Calu3 (cell line): ENCODE measurements around the gene GOLGA8J. TPM values are rescaled to one million over a fixed set of nuclear protein-coding genes. Genes with fewer than 3 reads are reported as not detected.
"Not testable (repeated sequence)": the region's sequence is repeated elsewhere in the genome, so short reads cannot be mapped to it uniquely, and the experiment has no call there.

Source experiments
- Bru-seq: library from RNA; stranded (reverse); fragments of 400-500 nt; gene quantifications from one replicate; lab custom pipeline; 2021; lab: Mats Ljungman, UMichigan
- BruChase-seq, 2 experiments: library from RNA; stranded (reverse); fragments of 400-500 nt; gene quantifications; one replicate each; lab custom pipeline; 2021; lab: Mats Ljungman, UMichigan
- BruUV-seq: library from RNA; stranded (reverse); fragments of 400-500 nt; replicated peaks from 2 replicates; lab custom pipeline; 2021; lab: Mats Ljungman, UMichigan
- CTCF ChIA-PET: fragments of 300-600 bp; sonication (Branson Sonifier 250); formaldehyde crosslinking; loops from one replicate; lab custom pipeline; 2022; ENCODE audit warnings: antibody characterized with exemption; lab: Charles Lee
- DNase-seq: peaks from one replicate; pipeline ENCODE4 v3.0.0; 2022
- H3K27ac Mint-ChIP-seq: one replicate; pipeline ENCODE4 v1.8.0; 2022; ENCODE audit warnings: mixed read lengths; ENCODE audit not compliant: unreplicated experiment
- H3K27me3 Mint-ChIP-seq: one replicate; pipeline ENCODE4 v1.8.0; 2022; ENCODE audit warnings: mixed read lengths; ENCODE audit not compliant: unreplicated experiment
- H3K36me3 Mint-ChIP-seq: one replicate; pipeline ENCODE4 v1.8.0; 2022; ENCODE audit warnings: mild to moderate bottlenecking, moderate library complexity, mixed read lengths; ENCODE audit not compliant: insufficient read depth, unreplicated experiment
- H3K4me1 Mint-ChIP-seq: one replicate; pipeline ENCODE4 v1.8.0; 2022; ENCODE audit warnings: mild to moderate bottlenecking, low read depth, mixed read lengths; ENCODE audit not compliant: unreplicated experiment
- H3K4me3 Mint-ChIP-seq: one replicate; pipeline ENCODE4 v1.8.0; 2022; ENCODE audit warnings: mild to moderate bottlenecking, low read depth, moderate library complexity, mixed read lengths; ENCODE audit not compliant: unreplicated experiment
- H3K9me3 Mint-ChIP-seq: one replicate; pipeline ENCODE4 v1.8.0; 2022; ENCODE audit warnings: low read depth, mixed read lengths; ENCODE audit not compliant: unreplicated experiment
- intact Hi-C: fragments of 100-400 bp; cut with micrococcal nuclease; formaldehyde crosslinking; loops from one replicate; pipeline ENCODE4 v1.10.0; 2022; ENCODE audit not compliant: unreplicated experiment
- long read RNA-seq: library from polyadenylated mRNA; stranded (forward); transcript quantifications from one replicate; pipeline ENCODE4 v2.0.0, GENCODE V29; 2022
- total RNA-seq: library from RNA; stranded (reverse); gene quantifications from 2 replicates; pipeline ENCODE4 v1.2.3, GENCODE V29; 2022
- TF ChIP-seq, protein P1 (sequence below): fragments of 200-600 bp; IDR thresholded peaks from one replicate; pipeline ENCODE4 v1.8.0; 2022; ENCODE audit warnings: antibody characterized with exemption; ENCODE audit not compliant: unreplicated experiment

GOLGA8J gene, protein sequence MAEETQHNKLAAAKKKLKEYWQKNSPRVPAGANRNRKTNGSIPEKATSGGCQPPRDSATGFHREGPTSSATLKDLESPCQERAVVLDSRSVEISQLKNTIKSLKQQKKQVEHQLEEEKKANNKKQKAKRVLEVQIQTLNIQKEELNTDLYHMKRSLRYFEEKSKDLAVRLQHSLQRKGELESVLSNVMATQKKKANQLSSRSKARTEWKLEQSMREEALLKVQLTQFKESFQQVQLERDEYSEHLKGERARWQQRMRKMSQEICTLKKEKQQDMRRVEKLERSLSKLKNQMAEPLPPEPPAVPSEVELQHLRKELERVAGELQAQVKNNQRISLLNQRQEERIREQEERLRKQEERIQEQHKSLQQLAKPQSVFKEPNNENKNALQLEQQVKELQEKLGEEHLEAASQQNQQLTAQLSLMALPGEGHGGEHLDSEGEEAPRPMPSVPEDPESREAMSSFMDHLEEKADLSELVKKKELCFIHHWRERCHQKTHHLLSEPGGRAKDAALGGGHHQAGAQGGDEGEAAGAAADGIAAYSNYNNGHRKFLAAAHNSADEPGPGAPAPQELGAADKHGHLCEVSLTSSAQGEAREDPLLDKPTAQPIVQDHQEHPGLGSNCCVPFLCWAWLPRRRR
- total RNA-seq = not detected in 2 replicates
- not detected for Bru-seq, nascent RNA
- not detected for BruChase-seq, experiment 1, labeled RNA remaining after a 6-hour chase
- BruChase-seq, experiment 2, labeled RNA remaining after a 2-hour chase = not detected
- long read RNA-seq = 0 reads

DNA sequence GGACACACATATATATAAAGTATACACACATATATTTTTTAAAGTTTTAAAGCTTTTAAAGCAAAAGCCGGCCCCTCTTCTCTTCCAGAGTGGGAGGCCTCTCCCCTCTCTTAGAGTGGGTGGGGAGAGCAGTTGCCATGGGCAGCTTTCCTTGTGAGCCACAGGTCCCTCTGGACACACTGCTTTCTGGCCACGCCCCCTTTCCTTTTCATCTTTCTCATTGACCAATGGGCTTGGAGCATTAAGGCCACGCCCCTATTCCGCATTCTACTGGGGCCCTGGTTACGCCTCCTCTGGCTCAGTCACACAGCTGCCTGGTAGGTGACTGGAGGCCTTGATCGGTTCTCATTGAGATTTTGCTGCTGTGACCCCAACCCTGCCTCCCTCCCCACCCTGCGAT lies at the start of gene GOLGA8J:
GOLGA8J (plus strand) TSS at position 301 of the 400 bp plus-strand sequence; CDS start at position 399, 98 bp downstream.
- intact Hi-C loops, DNase-seq, H3K4me1 Mint-ChIP-seq, H3K36me3 Mint-ChIP-seq, H3K9me3 Mint-ChIP-seq, H3K4me3 Mint-ChIP-seq, H3K27ac Mint-ChIP-seq, BruUV-seq, H3K27me3 Mint-ChIP-seq, CTCF ChIA-PET: not testable (repeated sequence)

- BruUV-seq = no TSS peak
- Mint-ChIP-seq H3K9me3 (no peaks in the 10 kb centered on the region), H3K4me1 (no peaks in the 10 kb centered on the region), H3K27ac (no peak overlapping the region), H3K36me3 (no peaks in the 10 kb centered on the region), H3K4me3 (no peak overlapping the region), H3K27me3 (peaks cover 13% of the 10 kb centered on the region)
- CTCF ChIA-PET = no interaction called here
- intact Hi-C loops = no loop called here
- TF ChIP-seq, protein P1, sequence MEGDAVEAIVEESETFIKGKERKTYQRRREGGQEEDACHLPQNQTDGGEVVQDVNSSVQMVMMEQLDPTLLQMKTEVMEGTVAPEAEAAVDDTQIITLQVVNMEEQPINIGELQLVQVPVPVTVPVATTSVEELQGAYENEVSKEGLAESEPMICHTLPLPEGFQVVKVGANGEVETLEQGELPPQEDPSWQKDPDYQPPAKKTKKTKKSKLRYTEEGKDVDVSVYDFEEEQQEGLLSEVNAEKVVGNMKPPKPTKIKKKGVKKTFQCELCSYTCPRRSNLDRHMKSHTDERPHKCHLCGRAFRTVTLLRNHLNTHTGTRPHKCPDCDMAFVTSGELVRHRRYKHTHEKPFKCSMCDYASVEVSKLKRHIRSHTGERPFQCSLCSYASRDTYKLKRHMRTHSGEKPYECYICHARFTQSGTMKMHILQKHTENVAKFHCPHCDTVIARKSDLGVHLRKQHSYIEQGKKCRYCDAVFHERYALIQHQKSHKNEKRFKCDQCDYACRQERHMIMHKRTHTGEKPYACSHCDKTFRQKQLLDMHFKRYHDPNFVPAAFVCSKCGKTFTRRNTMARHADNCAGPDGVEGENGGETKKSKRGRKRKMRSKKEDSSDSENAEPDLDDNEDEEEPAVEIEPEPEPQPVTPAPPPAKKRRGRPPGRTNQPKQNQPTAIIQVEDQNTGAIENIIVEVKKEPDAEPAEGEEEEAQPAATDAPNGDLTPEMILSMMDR = no peak
- no peak for DNase-seq
Measured at GRCh38 chr15:30033211-30033610, 49.5 kb upstream of the GOLGA8J start.

DNA sequence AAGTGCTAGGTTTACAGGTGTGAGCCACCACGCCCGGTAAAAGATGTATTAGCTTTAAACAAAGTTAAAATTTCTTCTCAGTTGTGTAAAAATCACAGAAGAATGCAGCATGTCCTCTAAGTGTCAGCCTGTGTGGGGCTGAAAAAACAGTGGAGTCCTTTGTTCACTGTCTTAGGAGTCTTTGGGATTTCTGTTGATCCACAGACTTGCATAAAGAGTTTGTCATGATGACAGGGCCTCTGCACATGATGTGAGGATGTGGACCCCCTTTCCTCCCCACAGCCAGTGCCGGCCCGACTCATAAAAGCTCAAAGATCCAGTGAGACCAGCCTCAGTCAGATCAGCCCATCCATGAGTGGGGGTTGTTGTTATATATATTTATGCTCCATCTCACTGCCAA lies 49.0 kb upstream of the GOLGA8J start:
- no peak overlapping the region for H3K27ac Mint-ChIP-seq
- H3K27me3 Mint-ChIP-seq = peaks cover 13% of the 10 kb centered on the region
- intact Hi-C loops = no loop called here
- no peak for DNase-seq
- CTCF ChIA-PET = no interaction called here
- no peaks in the 10 kb centered on the region for H3K4me1 Mint-ChIP-seq
- BruUV-seq = no TSS peak
- H3K9me3 Mint-ChIP-seq = no peaks in the 10 kb centered on the region
- TF ChIP-seq, protein P1 = no peak
- H3K36me3 Mint-ChIP-seq = no peaks in the 10 kb centered on the region
- H3K4me3 Mint-ChIP-seq = no peak overlapping the region

DNA sequence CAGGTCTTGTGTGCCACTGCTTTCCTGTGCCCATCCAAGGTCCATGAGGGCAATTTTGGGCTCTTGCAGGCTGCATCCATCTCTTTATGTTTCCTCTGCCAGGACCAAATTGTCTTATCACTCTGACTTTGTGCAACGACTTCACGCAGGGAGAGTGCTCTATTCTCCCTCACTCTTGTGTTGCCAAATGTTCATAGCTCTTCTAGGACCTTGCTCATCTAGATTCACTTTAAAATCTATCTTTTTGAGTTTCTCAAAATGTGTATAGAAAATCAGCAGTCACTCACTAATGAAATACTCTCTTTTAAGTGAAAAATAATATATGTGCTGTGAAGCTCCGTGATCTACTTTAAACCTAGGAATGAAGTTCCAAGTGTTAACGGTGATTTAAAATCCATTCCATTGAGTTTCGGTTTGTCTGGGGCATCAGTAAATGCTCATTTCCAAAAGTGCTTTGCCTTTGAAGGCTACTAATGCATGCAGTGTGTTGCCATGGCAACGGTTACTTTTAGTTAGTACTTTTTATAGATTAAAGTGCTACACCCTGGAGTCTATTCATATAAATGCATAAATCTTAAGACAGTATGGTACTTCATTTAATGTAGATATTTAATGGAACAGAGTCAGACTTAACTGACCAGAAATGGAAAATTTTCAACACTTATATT lies 46.6 kb upstream of the GOLGA8J start:
- Mint-ChIP-seq H3K4me1 (no peaks in the 10 kb centered on the region), H3K27me3 (peaks cover 13% of the 10 kb centered on the region), H3K36me3 (no peaks in the 10 kb centered on the region), H3K27ac (no peak overlapping the region), H3K4me3 (no peak overlapping the region), H3K9me3 (no peaks in the 10 kb centered on the region)
- intact Hi-C loops = no loop called here
- DNase-seq = no peak
- no TSS peak for BruUV-seq
- CTCF ChIA-PET = no interaction called here
- TF ChIP-seq, protein P1 = no peak
